Cardiac fibroblast (primary cell): ENCODE measurements around the gene SLC26A4.

ENCODE experiments used
- DNase-seq, 2 donors: peaks; one replicate each; pipeline versions ENCODE4 v3.0.0 to v3.0.0-alpha.2; 2010; ENCODE audit warnings: low read depth in 2 of 2
- H3K4me3 ChIP-seq, 2 donors: replicated peaks in 1 of 2; 1 replicate in 1 of 2; 2 replicates in 1 of 2; pipeline ENCODE4 v1.5.1; 2011; ENCODE audit warnings: low read depth in 2 of 2, low read length in 2 of 2, mild to moderate bottlenecking in 2 of 2, moderate library complexity in 1 of 2
- TF ChIP-seq, protein P1 (sequence below): IDR thresholded peaks from one replicate; pipeline ENCODE4 v1.5.1; 2011; ENCODE audit warnings: low read depth, mild to moderate bottlenecking, low read length, inconsistent platforms

SLC26A4 gene

DNA sequence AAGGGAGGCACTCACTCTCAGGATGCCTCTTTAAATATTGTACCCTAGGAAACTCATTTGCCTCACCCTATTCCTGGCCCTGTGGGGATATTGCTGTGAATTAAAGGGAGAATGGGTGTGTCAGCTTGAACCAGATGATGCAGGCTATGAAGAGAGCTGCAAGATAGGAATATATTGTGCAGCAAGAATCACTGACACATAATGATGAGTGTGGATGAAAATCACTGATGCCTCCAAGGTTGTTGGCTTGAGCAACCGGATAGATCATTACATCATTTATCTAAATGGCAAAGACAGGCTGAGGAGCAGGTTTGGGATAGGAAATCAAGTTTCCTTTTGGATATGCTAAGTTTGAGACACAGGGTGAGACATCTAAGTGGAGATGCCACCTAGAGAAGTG lies 6.2 kb downstream of the SLC26A4 start:
- DNase-seq = no peak
- no peak overlapping the region for H3K4me3 ChIP-seq
- TF ChIP-seq, protein P1, sequence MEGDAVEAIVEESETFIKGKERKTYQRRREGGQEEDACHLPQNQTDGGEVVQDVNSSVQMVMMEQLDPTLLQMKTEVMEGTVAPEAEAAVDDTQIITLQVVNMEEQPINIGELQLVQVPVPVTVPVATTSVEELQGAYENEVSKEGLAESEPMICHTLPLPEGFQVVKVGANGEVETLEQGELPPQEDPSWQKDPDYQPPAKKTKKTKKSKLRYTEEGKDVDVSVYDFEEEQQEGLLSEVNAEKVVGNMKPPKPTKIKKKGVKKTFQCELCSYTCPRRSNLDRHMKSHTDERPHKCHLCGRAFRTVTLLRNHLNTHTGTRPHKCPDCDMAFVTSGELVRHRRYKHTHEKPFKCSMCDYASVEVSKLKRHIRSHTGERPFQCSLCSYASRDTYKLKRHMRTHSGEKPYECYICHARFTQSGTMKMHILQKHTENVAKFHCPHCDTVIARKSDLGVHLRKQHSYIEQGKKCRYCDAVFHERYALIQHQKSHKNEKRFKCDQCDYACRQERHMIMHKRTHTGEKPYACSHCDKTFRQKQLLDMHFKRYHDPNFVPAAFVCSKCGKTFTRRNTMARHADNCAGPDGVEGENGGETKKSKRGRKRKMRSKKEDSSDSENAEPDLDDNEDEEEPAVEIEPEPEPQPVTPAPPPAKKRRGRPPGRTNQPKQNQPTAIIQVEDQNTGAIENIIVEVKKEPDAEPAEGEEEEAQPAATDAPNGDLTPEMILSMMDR = no peak

DNA sequence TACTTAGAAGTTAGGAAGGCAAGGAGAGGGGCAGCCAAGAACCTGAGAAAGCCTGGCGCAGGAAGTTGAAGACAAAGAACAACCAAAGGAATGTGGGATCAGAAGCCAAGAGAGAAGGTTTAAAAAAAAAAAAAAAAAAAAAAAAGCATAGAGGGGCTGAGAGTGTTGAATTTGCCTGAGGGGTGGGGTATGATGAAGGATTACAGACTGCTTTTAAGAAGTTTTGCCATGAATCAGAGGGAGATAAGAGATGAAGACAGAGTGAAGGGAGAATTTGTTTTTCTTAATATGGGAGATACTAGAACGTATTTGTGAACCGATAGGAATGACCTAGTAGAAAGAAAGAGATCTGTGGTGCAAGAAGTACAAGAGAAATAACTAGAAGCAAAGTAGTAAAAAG lies 6.7 kb downstream of the SLC26A4 start:
- no peak overlapping the region for H3K4me3 ChIP-seq
- DNase-seq = no peak
- TF ChIP-seq, protein P1 = no peak

DNA sequence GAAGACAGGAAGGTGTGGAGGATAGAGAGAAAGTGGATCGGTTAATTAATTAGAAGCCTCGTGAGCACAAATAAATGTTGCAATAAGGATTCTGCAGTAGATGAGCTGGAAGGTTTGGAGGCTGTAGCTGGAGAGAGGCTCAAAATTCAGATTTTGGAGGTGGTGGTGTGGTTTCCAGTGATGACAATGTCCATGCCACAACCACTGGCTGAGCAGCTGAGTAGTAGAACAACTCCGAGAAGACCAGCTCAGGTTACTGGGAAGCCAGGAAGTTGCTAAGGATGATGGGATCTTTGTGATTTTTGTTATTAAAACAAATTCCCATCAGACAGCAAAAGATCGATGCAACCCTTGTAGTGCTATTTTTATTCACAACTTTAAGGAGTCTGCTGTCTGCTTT lies 7.7 kb downstream of the SLC26A4 start:
- no peak for DNase-seq
- TF ChIP-seq, protein P1 = no peak
- H3K4me3 ChIP-seq = no peak overlapping the region

DNA sequence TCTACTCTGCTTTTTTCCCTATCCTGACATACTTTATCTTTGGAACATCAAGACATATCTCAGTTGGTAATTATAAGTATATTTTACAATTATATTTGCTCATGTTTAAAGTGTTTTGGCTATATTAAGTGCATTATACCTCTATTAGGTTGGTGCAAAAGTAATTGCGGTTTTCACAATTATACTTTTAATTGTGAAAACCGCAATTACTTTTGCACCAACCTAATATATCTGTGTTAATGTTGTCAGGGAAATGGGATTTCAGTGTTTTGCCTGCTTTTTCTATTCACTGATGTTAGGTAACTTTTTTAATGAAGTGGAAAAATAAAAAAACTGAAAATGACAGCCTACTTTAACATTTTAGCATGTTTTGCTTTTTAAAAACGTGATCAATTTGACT lies 11.6 kb downstream of the SLC26A4 start:
- TF ChIP-seq, protein P1 = no peak
- H3K4me3 ChIP-seq = no peak overlapping the region
- no peak for DNase-seq

DNA sequence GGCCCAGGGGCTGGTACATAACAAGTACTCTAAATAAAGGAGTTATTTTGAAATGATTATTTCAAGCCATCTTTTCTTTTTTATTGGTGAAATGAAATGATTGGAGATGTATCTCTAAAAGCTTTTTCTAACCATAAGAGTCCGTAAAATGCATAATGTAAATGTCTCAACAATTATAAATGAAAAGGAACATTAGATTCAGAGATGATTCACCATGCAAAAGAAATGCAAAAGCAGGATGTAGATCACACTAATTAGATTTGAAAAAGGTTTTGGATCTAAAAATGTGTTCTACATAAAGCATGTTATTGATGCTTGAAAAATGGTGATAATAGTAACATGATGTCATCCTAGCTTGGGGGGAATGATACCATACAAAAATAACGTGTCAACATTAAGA lies 15.6 kb downstream of the SLC26A4 start:
- TF ChIP-seq, protein P1 = no peak
- DNase-seq = no peak

DNA sequence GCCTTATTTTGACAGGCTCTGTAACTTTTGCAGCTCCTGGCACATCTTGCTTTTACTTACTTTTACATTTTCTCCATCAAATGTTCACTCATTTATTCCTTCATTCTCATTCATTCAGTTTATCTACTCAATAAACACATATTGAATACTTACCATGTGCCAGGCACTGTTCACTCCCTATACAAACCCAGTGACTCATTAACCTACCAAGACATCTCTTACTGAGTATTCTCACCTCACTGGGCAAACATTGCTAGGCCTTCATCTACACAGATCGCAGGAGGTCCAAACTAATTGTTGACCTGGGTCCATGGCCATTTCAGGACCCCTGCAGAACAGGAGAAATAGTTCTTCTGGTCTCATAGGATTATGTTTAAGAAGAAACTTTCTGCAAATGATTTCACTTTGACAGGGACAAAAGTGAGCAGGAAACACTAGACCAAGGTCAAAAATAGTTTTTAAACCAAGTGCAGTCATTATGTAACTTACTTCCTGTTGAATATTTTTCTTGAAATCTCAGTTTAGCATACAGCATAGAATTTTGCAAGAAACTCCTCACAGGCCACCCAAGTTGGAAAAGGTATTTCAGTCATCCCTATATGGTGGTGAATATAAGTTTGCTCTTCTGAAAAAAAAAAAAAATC lies 17.6 kb downstream of the SLC26A4 start:
- no peak for DNase-seq
- H3K4me3 ChIP-seq = no peak overlapping the region
- TF ChIP-seq, protein P1 = no peak

More for the DNA sequence above, 15.6 kb downstream of the SLC26A4 start:
- H3K4me3 ChIP-seq = no peak overlapping the region

DNA sequence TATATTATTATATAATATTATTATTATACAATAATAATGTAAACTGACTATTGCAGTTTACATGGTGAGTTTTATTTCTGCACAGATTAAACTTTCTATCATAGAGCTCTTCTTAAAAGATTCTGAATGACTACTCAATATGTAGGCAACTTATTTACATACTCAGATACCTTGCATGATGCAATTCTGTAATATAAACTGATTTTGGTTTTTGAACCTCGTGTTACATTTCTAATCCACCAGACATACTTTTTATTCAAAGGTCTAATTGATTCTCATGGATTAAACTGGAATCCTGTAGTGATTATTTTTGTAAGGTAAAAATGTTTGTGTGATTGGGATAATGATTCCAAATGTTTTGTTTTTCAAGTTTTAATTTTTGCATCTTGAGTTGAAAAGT lies 19.9 kb downstream of the SLC26A4 start:
- no peak overlapping the region for H3K4me3 ChIP-seq
- TF ChIP-seq, protein P1 = no peak
- DNase-seq = no peak
